ENCODE measurements around the gene HNRNPL. TPM values are rescaled to one million over a fixed set of nuclear protein-coding genes. Genes with fewer than 3 reads are reported as not detected.

HNRNPL gene
- total and polyA plus RNA-seq, 2 experiments from 2014 or later: 184 to 209 TPM

GRCh38 chr19:38819231-38819920 is 30.4 kb downstream of the HNRNPL start:
- TF ChIP-seq EZH2phosphoT487 (IDR thresholded peaks at IDR 0.05; ENCODE audit: low read depth, severe bottlenecking, unreplicated experiment) (no peak), CTCF (IDR thresholded peaks at IDR 0.05; ENCODE audit: poor library complexity) (no peak), EZH2 (IDR thresholded peaks at IDR 0.05; ENCODE audit: borderline replicate concordance) (no peak)
- Histone ChIP-seq H3K27me3 (no peaks in the 10 kb centered on the region), H3K27ac (peak overlapping the region; percentile 78), H3K4me3 (no peak overlapping the region), H3K9me2 (replicated peaks; ENCODE audit: insufficient read depth) (no peaks in the 10 kb centered on the region), H3K36me3 (replicated peaks; ENCODE audit: insufficient read depth, low read depth) (no peaks in the 10 kb centered on the region), H2AFZ (no peak overlapping the region), H3K4me2 (peak overlapping the region; percentile 49), H3K9me3 (ENCODE audit: low read depth) (no peaks in the 10 kb centered on the region), H4K20me1 (ENCODE audit: insufficient read depth, poor library complexity, severe bottlenecking) (no peaks in the 10 kb centered on the region), H3K4me1 (ENCODE audit: insufficient read depth) (peaks cover 20% of the 10 kb centered on the region), H3K79me2 (peaks cover 22% of the 10 kb centered on the region)
- peak; percentile 80 for DNase-seq (ENCODE audit: low spot score)
- 63% methylated on average over 13 of the region's 13 CpGs for WGBS (ENCODE audit: low lambda C conversion rate, missing lambda C conversion rate)

GRCh38 chr19:38817081-38817480 is 32.7 kb downstream of the HNRNPL start:
- Histone ChIP-seq H3K36me3 (replicated peaks; ENCODE audit: insufficient read depth, low read depth) (no peaks in the 10 kb centered on the region), H2AFZ (no peak overlapping the region), H3K27ac (peak overlapping the region; percentile 88), H3K4me1 (ENCODE audit: insufficient read depth) (peaks cover 29% of the 10 kb centered on the region), H4K20me1 (ENCODE audit: insufficient read depth, poor library complexity, severe bottlenecking) (no peaks in the 10 kb centered on the region), H3K9me3 (ENCODE audit: low read depth) (no peaks in the 10 kb centered on the region), H3K27me3 (no peaks in the 10 kb centered on the region), H3K9me2 (replicated peaks; ENCODE audit: insufficient read depth) (no peaks in the 10 kb centered on the region), H3K4me2 (no peak overlapping the region), H3K4me3 (no peak overlapping the region), H3K79me2 (peaks cover 4% of the 10 kb centered on the region)
- 97% methylated on average over 15 of the region's 15 CpGs for WGBS (ENCODE audit: low lambda C conversion rate, missing lambda C conversion rate)
- TF ChIP-seq EZH2phosphoT487 (IDR thresholded peaks at IDR 0.05; ENCODE audit: low read depth, severe bottlenecking, unreplicated experiment) (no peak), EZH2 (IDR thresholded peaks at IDR 0.05; ENCODE audit: borderline replicate concordance) (no peak), CTCF (IDR thresholded peaks at IDR 0.05; ENCODE audit: poor library complexity) (no peak)
- DNase-seq (ENCODE audit: low spot score): no peak

- Histone ChIP-seq H3K4me2 (no peak overlapping the region), H3K4me1 (ENCODE audit: insufficient read depth) (peaks cover 29% of the 10 kb centered on the region), H3K9me2 (replicated peaks; ENCODE audit: insufficient read depth) (no peaks in the 10 kb centered on the region), H3K27ac (peak overlapping the region; percentile 88), H3K9me3 (ENCODE audit: low read depth) (no peaks in the 10 kb centered on the region), H3K79me2 (peaks cover 6% of the 10 kb centered on the region), H3K4me3 (no peak overlapping the region), H4K20me1 (ENCODE audit: insufficient read depth, poor library complexity, severe bottlenecking) (no peaks in the 10 kb centered on the region), H2AFZ (no peak overlapping the region), H3K27me3 (no peaks in the 10 kb centered on the region), H3K36me3 (replicated peaks; ENCODE audit: insufficient read depth, low read depth) (no peaks in the 10 kb centered on the region)
- 95% methylated on average over 18 of the region's 18 CpGs for WGBS (ENCODE audit: low lambda C conversion rate, missing lambda C conversion rate)
- DNase-seq (ENCODE audit: low spot score): no peak
- no peak for TF ChIP-seq CTCF (IDR thresholded peaks at IDR 0.05; ENCODE audit: poor library complexity)
- TF ChIP-seq EZH2phosphoT487 (IDR thresholded peaks at IDR 0.05; ENCODE audit: low read depth, severe bottlenecking, unreplicated experiment): no peak
- TF ChIP-seq EZH2 (IDR thresholded peaks at IDR 0.05; ENCODE audit: borderline replicate concordance): no peak
Measured at GRCh38 chr19:38816131-38816750, 33.5 kb downstream of the HNRNPL start.

All from hepatocyte (in vitro differentiated cells).